Activated CD4-positive, CD25-positive, alpha-beta regulatory T cell treated with anti-CD3 and anti-CD28 coated beads, Interleukin-2, amount 50 U/mL, for 24 hours (primary cell): Measurements from ENCODE around the gene SH3RF1.

Experiments
- ATAC-seq, 2 donors: fragments of 150-1000 bp; cut with Tn5 transposase; one replicate each; pipeline ENCODE4 v1.10.0; 2021; ENCODE audit warnings: mild to moderate bottlenecking in 1 of 2, moderate library complexity in 1 of 2

SH3RF1 gene

GRCh38 chr4:169163495-169163894 is 107.3 kb downstream of the SH3RF1 start:
- ATAC-seq, result no peak

- ATAC-seq, result no peak
Observed at GRCh38 chr4:169160825-169161224, 109.9 kb downstream of the SH3RF1 start.

- ATAC-seq, result no peak
Observed at GRCh38 chr4:169159624-169160171, 111.1 kb downstream of the SH3RF1 start.

- no peak for ATAC-seq
Observed at GRCh38 chr4:169158861-169159260, 111.9 kb downstream of the SH3RF1 start.

- no peak for ATAC-seq
Observed at GRCh38 chr4:169158046-169158445, 112.7 kb downstream of the SH3RF1 start.

GRCh38 chr4:169156392-169156791 is 114.4 kb downstream of the SH3RF1 start:
- no peak for ATAC-seq

GRCh38 chr4:169154121-169154520 is 116.6 kb downstream of the SH3RF1 start:
- no peak for ATAC-seq

GRCh38 chr4:169153481-169154087 is 117.2 kb downstream of the SH3RF1 start:
- ATAC-seq, result no peak

GRCh38 chr4:169152899-169153298 is 117.9 kb downstream of the SH3RF1 start:
- ATAC-seq, result no peak

- ATAC-seq, result no peak
Observed at GRCh38 chr4:169152098-169152497, 118.7 kb downstream of the SH3RF1 start.

GRCh38 chr4:169151671-169152070 is 119.1 kb downstream of the SH3RF1 start:
- ATAC-seq, result no peak

GRCh38 chr4:169150806-169151205 is 120.0 kb downstream of the SH3RF1 start:
- ATAC-seq, result no peak

GRCh38 chr4:169148885-169149284 is 121.9 kb downstream of the SH3RF1 start:
- no peak for ATAC-seq

GRCh38 chr4:169147191-169147590 is 123.6 kb downstream of the SH3RF1 start:
- no peak for ATAC-seq

- no peak for ATAC-seq
Observed at GRCh38 chr4:169144061-169144600, 126.6 kb downstream of the SH3RF1 start.

- ATAC-seq, result no peak
Observed at GRCh38 chr4:169143335-169143734, 127.4 kb downstream of the SH3RF1 start.

- ATAC-seq, result no peak
Observed at GRCh38 chr4:169142906-169143305, 127.8 kb downstream of the SH3RF1 start.

GRCh38 chr4:169142391-169142790 is 128.4 kb downstream of the SH3RF1 start:
- no peak for ATAC-seq

GRCh38 chr4:169139021-169139420 is 131.7 kb downstream of the SH3RF1 start:
- no peak for ATAC-seq

GRCh38 chr4:169137558-169137920 is 133.2 kb downstream of the SH3RF1 start:
- ATAC-seq, result no peak

GRCh38 chr4:169136796-169137557 is 133.8 kb downstream of the SH3RF1 start:
- ATAC-seq, result no peak

- ATAC-seq, result no peak
Observed at GRCh38 chr4:169136330-169136729, 134.4 kb downstream of the SH3RF1 start.

GRCh38 chr4:169135776-169136175 is 135.0 kb downstream of the SH3RF1 start:
- no peak for ATAC-seq

- ATAC-seq, result no peak
Observed at GRCh38 chr4:169133932-169134331, 136.8 kb downstream of the SH3RF1 start.
